Endometrial microvascular endothelial cells (primary cell): ENCODE results near the gene CDK1. TPM values are rescaled to one million over a fixed set of nuclear protein-coding genes. Genes with fewer than 3 reads are reported as not detected.
"Not testable (repeated sequence)": the region's sequence is repeated elsewhere in the genome, so short reads cannot be mapped to it uniquely, and the experiment has no call there.

Source experiments
- in situ Hi-C: cut with HindIII; loops from 2 replicates; pipeline ENCODE4 v1.10.0; 2017; ENCODE audit warnings: low sequenced_read_pairs, low pct_unique_long_range_greater_than_20kb; ENCODE audit errors: inconsistent ontology term
- total RNA-seq: library from RNA; depleted of rRNA; stranded (reverse); fragments of >200 nt; gene quantifications from one replicate; pipeline ENCODE4 v1.2.3, GENCODE V29; 2015; ENCODE audit errors: inconsistent ontology term

The CDK1 gene
- total RNA-seq, 1 donor from 2014 or later: 106 TPM

DNA sequence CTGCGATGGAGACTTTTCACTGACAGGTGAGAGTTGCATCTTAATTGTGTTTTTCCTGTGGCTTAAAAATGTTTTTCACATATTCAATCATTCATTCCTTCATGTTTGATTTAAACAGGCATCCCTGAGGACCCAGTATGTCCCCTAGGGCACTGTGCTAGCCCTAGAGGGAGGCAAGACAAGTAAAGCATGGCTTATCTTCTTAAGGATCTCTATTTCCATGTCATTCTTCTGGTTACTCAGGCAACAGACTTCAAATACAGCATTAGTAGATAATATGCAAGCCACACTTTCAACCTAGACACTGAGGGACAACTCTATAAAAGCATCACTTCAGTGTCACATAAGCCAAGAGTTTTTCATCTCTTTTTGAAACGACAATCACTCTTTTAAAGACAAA, 29.2 kb downstream of the CDK1 start:
- in situ Hi-C loops: no loop called here

DNA sequence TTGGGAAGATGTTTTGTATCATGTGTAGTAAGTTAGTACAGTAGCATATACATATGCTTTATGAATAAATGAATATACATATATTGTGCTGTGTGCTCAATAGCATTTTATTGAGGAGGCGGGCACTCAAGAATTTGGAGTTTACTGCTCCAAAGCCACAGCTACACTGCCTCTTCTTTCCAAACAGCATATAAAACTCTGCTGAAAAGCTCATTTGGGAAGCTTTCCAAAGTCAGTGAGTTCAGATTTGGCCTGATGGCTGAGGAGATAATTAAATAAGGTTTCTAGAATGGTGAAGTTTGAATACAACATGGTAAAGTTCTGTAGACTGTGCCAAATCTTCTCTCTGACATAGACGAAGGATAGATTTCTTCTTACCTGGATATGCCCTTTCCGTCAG, 29.8 kb downstream of the CDK1 start:
- in situ Hi-C loops: no loop called here

DNA sequence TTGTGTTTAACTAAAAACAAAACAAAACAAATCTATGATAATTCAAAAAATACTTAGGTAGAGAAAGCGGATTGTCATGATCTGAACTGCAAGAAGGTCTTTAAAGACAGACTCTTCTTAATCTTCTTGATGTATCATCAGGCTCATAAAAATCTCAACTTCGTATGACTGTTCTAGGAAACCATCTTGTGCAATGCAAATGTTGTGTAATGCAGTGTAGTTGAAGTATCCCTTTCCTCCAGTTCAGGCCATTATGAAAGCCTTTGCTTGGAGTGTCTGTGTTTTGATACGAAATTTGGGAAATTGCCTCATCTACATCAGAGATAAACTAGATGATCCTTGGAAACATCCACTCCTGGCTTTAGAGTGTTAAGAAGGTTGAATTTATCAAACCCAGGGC, 30.9 kb downstream of the CDK1 start:
- in situ Hi-C loops: no loop called here

GRCh38 chr10:60810437-60811182, 32.3 kb downstream of the CDK1 start:
- in situ Hi-C loops: no loop called here

DNA sequence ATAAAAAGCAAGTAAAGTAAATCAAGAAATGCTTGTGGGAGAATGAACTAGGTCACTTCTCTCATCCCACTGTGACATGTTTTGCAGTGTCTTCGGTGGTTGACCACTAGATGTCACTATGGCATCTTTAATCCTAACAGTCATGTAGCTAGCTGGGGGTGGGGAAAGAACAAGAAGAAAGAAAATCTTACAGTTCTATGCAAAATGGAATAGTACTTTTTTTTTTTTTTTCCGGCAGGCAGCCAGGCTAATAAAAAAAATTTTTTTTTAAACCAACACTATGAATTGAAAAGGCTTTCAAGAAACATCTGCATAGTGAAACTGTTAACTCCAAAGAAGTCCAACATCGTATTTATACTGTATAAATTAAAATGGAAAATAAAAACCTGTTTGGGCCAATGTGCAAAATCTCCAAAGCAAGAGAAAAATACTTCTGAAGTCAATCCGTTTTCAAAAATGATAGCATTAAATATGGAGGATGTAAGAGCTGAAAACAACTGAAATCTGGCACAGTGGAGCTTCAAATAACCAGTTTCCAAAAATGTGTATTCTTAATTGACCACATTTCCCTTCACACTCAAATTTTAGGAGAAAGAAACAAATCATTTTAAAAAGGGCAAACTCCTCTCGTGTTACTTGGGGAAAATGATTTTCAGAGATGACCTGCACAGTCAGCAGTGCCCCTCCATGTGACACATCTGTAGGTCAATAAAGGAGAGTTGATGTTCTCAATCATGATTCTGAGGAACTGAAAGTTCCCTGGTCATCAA, 38.5 kb downstream of the CDK1 start:
- in situ Hi-C loops: no loop called here

- in situ Hi-C loops: no loop called here
Observed at GRCh38 chr10:60817398-60817805, 39.1 kb downstream of the CDK1 start.

- in situ Hi-C loops: no loop called here
Observed at GRCh38 chr10:60818134-60818770, 40.0 kb downstream of the CDK1 start.

GRCh38 chr10:60819271-60819670, 41.0 kb downstream of the CDK1 start:
- in situ Hi-C loops: no loop called here

GRCh38 chr10:60820093-60820754, 41.9 kb downstream of the CDK1 start:
- in situ Hi-C loops: no loop called here

GRCh38 chr10:60821656-60822055, 43.4 kb downstream of the CDK1 start:
- in situ Hi-C loops: no loop called here

- in situ Hi-C loops: no loop called here
Observed at GRCh38 chr10:60822809-60823208, 44.5 kb downstream of the CDK1 start.

DNA sequence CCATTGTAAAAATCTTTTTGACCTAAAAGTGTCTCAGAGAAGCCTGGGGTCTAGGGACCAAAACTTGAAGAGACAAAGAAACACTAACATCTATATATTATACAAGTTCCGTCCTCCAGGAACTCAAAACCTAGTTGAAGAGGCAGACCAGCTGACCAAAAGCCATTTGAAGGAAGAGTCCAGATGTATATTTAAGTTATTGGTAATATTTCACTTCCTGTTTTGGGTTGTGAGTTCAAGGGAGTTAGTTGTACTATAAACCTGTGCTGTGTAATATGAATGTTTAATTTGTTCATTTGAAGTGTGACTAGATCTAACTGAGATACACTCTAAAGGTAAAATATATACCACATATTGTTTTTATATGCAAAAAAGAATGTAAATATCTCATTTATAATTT, 45.0 kb downstream of the CDK1 start:
- in situ Hi-C loops: no loop called here

- in situ Hi-C loops: no loop called here
Observed at GRCh38 chr10:60825520-60825919, 47.2 kb downstream of the CDK1 start.

GRCh38 chr10:60827791-60828488, 49.7 kb downstream of the CDK1 start:
- in situ Hi-C loops: no loop called here

GRCh38 chr10:60828489-60828852, 50.2 kb downstream of the CDK1 start:
- in situ Hi-C loops: no loop called here

DNA sequence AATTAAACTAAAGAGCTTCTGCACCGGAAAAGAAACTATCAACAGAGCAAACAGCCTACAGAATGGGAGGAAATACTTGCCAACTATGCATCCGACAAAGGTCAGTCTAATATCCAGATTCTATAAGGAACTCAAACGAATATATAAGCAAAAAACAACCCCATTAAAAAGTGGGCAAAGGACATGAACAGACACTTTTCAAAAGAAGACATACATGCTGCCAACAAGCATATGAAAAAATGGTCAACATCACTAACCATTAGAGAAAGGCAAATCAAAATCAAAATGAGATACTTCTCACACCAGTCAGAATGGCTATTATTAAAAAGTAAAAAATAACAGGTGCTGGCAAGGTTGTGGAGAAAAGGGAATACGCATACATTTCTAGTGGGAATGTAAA, 53.9 kb downstream of the CDK1 start:
- in situ Hi-C loops: not testable (repeated sequence)

DNA sequence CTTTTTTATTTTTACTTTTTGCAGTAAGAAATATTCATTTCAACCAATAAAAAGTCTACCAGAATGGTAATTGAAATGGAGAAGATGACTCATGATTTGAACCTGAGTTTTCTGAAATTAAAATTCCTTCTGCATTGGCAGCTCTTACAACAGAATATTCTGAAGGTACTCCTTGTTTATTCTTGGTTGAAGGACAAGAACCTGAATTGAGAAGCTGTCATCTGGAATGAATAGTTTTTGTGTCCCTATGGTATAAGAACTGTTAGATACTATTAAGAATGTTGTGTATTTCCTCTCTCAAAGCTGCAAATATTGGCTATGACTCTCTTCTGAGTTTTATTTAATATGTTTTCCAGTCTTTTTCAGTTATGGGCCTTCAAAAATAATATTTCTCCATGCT, 56.1 kb downstream of the CDK1 start:
- in situ Hi-C loops: no loop called here

GRCh38 chr10:60835049-60835448, 56.8 kb downstream of the CDK1 start:
- in situ Hi-C loops: no loop called here

- in situ Hi-C loops: not testable (repeated sequence)
Observed at GRCh38 chr10:60841227-60841626, 62.9 kb downstream of the CDK1 start.
